HS-5 (cell line): ENCODE data around the gene KDM3B.

Experiments used
- DNase-seq: peaks from one replicate; pipeline ENCODE4 v3.0.0-alpha.2; 2012; ENCODE audit warnings: low read depth

Gene KDM3B

DNA sequence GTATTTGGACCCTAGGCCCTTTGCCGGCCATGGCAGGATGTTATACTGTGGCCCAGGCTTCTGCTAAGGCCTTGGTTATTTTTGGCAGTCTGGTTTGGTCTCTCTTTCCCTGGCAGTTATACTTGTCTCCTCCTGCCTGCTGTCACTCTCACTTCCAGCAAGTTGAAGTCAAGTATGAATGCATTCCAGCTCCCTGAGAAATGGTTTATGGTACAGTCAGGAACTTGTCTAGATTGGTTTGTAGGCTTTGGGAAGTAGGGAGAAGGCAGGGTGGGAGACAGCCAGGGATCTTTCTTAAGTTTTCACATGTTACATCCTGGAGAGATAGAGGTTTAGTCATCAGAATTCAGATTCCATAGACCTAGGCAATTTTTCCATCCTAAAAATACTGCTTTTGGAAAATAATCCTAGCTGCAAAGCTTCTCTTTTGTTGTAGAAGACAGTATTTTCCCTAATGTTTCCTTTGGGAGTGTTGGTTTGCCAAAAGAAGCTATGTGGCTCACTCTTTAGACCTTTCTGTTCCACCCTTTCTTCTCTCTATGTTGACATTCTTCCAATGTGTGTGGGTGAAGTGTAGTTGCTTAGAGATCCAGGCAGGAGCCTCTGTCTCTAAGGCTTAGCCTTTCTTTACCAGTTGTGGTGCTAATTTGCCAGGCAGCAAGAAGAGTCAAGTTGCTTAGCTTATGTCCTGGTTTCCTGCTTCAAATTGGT, 2.5 kb upstream of the KDM3B start:
- DNase-seq = no peak

DNA sequence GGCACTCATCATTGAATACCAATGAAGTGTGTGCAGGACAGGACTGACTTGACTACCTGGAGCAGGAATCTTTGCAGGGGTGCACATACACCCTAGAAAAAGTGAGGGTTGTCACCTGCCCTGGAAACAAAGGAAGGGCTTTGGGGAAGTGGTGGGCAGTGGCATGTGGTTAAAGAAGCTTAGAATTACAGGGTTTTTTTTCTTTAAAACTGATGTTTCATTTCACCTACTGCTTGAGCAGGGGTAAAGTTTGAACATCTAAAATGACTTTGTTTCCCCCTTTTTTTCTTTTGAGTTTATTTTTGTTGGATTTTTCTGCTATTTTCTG, 2.0 kb upstream of the KDM3B start:
- DNase-seq = no peak

GRCh38 chr5:138351056-138351455, 1.4 kb upstream of the KDM3B start:
- DNase-seq = no peak

- DNase-seq = no peak
Measured at GRCh38 chr5:138351517-138351916, 968 bp upstream of the KDM3B start.

GRCh38 chr5:138352722-138353559, 456 bp downstream of the KDM3B start:
- DNase-seq = no peak

DNA sequence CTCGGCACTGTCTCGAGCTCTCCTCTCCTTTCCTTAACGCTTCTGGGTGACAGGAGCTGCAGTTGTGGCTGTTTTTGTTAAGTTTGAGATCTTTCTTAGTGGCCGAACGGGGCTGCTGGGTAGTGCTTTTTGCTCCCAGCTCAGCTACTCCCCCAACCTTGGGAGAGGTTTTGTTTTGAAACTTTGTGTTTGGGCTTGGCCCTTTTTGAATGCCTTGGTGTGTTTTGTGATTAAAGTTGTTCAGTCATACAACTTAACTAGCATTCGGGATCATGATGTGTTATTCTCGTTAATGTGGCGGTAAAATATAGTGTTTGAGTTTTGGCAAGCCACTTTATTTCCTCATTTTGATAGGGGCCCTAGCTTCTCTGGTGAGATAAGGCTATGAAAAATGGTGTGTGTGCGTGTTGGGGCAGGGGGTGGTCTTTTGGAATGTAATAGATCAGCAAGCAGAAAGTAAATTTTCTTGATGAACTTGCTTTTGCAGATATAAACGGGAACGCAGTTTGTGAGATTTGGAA, 1.1 kb downstream of the KDM3B start:
- no peak for DNase-seq

DNA sequence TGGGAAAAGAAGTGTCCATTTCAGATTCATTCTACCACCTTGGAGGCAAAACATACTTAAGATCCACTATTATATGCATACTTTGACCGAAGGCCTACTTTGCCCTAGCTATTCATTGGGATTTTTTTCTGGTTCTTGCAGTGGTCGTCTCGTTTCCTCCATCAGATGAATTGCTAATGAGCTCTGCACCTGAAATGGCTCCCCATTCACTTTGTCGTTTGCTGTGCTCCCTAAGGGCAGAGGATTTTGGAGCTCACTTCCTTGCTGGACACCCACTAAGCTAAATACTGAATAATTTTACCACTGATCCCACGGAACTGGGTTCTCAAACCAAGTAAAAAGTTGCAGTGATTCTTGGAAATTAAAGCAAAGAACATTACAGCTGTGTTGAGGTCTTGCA, 1.9 kb downstream of the KDM3B start:
- DNase-seq = no peak

GRCh38 chr5:138354926-138355378, 2.5 kb downstream of the KDM3B start:
- DNase-seq = peak; percentile 80

- DNase-seq = no peak
Measured at GRCh38 chr5:138359621-138360020, 7.1 kb downstream of the KDM3B start.

DNA sequence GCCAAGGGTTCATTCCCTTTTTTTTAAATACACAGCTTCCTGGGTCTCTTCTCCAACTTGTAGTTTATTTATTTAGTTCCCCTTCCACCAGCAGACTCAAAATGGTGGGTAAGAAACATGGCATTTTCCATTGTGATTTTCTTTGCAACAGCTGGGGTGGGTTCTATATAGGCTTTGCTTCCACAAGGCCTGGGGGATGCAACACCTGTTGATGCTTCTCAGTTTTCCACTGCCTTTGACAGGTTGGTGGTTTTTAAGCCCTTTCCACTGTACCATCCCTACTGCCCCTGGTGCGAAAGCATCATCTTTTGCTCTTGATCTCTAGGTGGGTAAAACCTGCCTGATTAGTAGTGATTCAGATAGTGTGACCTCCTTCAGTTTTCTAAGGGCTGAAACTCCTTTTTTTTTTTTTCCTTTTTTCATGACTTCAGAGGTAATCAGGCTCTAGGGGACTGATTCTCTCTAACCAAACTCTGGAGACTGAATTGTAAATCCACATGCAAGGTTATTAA, 8.5 kb downstream of the KDM3B start:
- no peak for DNase-seq

DNA sequence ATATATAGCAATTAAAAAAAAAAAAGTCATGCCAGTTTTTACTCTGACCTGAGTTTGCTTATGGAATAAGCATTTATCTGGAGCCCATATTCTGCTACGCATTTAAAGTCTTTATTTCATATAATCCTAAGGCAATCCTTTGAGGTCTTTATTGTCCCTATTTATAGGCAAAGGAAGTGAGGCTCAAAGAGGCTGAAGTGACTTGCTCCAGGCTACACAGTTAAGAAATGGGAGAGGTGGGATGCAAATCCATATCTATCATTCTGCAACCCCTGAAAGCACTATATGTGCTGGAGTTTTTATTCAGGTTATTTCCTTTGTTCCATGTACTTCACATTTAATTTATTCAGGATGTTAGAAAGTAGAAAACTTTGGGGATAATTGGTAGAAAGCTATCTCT, 12.1 kb downstream of the KDM3B start:
- no peak for DNase-seq

DNA sequence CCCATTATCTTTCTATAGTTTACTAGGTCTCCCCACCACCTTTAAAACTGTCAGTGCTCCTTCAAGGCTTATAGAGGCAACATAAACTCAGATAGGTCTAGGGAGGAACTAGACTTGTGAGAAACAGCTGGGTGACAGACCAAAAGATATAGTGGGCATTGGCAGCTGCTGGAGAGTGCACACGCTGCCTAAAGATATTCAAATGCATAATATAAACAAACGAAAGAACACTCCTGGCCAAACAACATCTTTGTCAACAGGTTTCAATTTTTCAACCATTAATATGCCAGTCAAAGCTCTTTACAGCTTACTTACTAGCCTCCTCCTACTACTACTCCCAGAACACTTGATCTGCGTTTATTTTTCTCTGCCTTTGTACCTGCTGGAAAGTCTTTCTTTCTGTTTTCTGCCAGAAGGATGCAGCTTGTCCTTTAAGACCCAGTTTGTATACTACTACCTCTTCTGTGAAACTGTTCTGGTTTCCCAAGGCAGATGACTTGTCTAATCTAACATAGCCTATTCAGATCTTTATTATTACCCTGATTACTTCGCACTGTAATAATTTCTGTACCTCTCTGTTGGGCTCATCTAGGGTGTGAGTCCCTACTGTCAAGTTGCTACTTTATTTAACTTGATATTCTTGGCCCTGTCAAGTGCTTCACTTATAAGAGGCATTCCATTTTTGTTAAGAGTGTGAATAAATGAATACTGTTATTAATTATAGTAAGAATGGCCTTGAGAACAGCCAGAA, 14.3 kb downstream of the KDM3B start:
- no peak for DNase-seq

- no peak for DNase-seq
Measured at GRCh38 chr5:138369261-138369660, 16.8 kb downstream of the KDM3B start.

DNA sequence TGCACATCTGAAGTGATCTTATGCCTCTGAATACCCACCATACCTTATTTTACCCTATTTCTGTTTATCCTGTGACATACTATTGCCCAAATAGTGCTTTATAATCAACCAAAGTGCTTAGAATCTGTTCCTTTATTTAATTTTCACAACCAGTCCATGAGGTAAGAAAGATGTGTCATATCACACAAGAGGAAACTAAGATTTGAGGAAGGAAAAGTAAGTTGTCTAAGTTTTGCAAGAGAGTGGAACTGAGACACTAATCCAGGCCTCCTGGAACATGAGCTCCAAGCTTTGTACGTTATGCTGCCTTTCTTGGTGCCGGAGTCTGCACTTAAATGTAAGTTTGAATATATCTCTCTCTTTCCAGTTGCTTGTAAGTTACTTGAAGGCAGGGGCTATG, 17.2 kb downstream of the KDM3B start:
- no peak for DNase-seq

GRCh38 chr5:138370537-138370936, 18.1 kb downstream of the KDM3B start:
- no peak for DNase-seq

- DNase-seq = no peak
Measured at GRCh38 chr5:138371454-138371853, 19.0 kb downstream of the KDM3B start.

DNA sequence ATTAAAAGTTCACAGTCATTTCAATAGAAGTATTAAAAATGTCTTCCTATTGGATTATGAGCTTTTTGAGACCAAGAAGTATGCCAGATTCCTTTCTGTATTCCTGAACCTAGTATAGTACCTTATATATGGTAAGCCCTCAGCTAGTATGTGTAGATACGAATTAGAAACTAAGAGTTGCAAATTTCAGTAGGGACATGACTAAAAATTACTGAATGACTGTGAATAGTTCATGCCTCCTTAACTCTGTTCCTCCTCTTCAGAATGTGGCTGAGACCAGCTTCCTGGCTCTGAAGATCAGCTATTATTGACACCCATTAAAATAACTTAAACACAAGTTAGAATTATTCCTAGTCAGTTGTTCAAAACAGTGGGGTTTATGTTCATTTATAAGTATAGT, 19.7 kb downstream of the KDM3B start:
- DNase-seq = no peak

- DNase-seq = no peak
Measured at GRCh38 chr5:138372653-138373052, 20.2 kb downstream of the KDM3B start.

- DNase-seq = no peak
Measured at GRCh38 chr5:138382347-138382746, 29.9 kb downstream of the KDM3B start.

GRCh38 chr5:138385660-138386059, 33.2 kb downstream of the KDM3B start:
- no peak for DNase-seq

DNA sequence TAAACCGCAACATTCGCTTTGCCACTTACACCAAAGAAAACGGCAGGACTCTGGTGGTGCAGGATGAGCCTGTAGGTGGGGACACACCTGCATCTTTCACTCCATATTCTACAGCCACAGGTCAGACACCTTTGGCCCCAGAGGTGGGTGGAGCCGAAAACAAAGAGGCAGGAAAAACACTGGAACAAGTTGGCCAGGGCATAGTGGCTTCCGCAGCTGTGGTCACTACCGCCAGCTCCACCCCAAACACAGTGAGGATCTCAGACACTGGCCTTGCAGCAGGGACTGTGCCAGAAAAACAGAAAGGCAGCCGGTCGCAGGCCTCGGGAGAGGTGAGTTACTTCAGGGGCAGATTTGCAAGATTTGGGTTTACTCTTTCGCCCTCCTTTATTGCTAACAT, 33.8 kb downstream of the KDM3B start:
- no peak for DNase-seq

GRCh38 chr5:138389332-138389731, 36.8 kb downstream of the KDM3B start:
- DNase-seq = no peak
